ENCODE results near the gene BTN3A1.

GRCh38 chr6:26389349-26389894, 12.7 kb upstream of the BTN3A1 start:
- TF ChIP-seq CTCF (IDR thresholded peaks at IDR 0.05), result no peak
- no peak for TF ChIP-seq POLR2A (IDR thresholded peaks at IDR 0.05)

Measured in vagina (tissue), 2 donors.